ENCODE measurements around the gene EHBP1L1. TPM values are rescaled to one million over a fixed set of nuclear protein-coding genes. Genes with fewer than 3 reads are reported as not detected.

Gene EHBP1L1
- total and polyA plus RNA-seq, 2 of the 8 experiments (the other 6 are each of a cell fraction or from before 2014, with no cell fraction given): 4.3 to 6.6 TPM

DNA sequence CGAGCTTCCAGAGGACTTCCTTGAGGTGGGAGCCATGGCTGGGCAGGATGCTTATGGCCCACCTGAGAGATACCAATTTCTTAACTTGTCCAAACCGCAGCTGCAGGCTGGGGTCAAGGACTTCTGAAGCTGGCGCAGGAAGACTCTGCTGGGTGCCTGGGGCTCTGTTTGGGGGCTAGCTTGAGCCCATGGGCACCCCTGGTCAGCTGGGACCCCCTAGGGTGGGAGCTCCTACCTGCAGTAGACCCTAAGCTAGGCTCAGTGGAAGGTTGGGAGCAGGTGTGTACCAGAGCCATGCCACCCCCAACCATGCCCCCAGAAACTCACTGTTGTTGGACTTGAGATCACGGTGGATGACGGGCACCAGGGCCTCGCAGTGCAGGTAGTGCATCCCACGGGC, 36.8 kb downstream of the EHBP1L1 start (continued):
- TF ChIP-seq, protein P1, sequence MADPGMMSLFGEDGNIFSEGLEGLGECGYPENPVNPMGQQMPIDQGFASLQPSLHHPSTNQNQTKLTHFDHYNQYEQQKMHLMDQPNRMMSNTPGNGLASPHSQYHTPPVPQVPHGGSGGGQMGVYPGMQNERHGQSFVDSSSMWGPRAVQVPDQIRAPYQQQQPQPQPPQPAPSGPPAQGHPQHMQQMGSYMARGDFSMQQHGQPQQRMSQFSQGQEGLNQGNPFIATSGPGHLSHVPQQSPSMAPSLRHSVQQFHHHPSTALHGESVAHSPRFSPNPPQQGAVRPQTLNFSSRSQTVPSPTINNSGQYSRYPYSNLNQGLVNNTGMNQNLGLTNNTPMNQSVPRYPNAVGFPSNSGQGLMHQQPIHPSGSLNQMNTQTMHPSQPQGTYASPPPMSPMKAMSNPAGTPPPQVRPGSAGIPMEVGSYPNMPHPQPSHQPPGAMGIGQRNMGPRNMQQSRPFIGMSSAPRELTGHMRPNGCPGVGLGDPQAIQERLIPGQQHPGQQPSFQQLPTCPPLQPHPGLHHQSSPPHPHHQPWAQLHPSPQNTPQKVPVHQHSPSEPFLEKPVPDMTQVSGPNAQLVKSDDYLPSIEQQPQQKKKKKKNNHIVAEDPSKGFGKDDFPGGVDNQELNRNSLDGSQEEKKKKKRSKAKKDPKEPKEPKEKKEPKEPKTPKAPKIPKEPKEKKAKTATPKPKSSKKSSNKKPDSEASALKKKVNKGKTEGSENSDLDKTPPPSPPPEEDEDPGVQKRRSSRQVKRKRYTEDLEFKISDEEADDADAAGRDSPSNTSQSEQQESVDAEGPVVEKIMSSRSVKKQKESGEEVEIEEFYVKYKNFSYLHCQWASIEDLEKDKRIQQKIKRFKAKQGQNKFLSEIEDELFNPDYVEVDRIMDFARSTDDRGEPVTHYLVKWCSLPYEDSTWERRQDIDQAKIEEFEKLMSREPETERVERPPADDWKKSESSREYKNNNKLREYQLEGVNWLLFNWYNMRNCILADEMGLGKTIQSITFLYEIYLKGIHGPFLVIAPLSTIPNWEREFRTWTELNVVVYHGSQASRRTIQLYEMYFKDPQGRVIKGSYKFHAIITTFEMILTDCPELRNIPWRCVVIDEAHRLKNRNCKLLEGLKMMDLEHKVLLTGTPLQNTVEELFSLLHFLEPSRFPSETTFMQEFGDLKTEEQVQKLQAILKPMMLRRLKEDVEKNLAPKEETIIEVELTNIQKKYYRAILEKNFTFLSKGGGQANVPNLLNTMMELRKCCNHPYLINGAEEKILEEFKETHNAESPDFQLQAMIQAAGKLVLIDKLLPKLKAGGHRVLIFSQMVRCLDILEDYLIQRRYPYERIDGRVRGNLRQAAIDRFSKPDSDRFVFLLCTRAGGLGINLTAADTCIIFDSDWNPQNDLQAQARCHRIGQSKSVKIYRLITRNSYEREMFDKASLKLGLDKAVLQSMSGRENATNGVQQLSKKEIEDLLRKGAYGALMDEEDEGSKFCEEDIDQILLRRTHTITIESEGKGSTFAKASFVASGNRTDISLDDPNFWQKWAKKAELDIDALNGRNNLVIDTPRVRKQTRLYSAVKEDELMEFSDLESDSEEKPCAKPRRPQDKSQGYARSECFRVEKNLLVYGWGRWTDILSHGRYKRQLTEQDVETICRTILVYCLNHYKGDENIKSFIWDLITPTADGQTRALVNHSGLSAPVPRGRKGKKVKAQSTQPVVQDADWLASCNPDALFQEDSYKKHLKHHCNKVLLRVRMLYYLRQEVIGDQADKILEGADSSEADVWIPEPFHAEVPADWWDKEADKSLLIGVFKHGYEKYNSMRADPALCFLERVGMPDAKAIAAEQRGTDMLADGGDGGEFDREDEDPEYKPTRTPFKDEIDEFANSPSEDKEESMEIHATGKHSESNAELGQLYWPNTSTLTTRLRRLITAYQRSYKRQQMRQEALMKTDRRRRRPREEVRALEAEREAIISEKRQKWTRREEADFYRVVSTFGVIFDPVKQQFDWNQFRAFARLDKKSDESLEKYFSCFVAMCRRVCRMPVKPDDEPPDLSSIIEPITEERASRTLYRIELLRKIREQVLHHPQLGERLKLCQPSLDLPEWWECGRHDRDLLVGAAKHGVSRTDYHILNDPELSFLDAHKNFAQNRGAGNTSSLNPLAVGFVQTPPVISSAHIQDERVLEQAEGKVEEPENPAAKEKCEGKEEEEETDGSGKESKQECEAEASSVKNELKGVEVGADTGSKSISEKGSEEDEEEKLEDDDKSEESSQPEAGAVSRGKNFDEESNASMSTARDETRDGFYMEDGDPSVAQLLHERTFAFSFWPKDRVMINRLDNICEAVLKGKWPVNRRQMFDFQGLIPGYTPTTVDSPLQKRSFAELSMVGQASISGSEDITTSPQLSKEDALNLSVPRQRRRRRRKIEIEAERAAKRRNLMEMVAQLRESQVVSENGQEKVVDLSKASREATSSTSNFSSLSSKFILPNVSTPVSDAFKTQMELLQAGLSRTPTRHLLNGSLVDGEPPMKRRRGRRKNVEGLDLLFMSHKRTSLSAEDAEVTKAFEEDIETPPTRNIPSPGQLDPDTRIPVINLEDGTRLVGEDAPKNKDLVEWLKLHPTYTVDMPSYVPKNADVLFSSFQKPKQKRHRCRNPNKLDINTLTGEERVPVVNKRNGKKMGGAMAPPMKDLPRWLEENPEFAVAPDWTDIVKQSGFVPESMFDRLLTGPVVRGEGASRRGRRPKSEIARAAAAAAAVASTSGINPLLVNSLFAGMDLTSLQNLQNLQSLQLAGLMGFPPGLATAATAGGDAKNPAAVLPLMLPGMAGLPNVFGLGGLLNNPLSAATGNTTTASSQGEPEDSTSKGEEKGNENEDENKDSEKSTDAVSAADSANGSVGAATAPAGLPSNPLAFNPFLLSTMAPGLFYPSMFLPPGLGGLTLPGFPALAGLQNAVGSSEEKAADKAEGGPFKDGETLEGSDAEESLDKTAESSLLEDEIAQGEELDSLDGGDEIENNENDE (IDR thresholded peaks at IDR 0.05; ENCODE audit: insufficient replicate concordance, low read length): no peak
- TF ChIP-seq, protein P2, sequence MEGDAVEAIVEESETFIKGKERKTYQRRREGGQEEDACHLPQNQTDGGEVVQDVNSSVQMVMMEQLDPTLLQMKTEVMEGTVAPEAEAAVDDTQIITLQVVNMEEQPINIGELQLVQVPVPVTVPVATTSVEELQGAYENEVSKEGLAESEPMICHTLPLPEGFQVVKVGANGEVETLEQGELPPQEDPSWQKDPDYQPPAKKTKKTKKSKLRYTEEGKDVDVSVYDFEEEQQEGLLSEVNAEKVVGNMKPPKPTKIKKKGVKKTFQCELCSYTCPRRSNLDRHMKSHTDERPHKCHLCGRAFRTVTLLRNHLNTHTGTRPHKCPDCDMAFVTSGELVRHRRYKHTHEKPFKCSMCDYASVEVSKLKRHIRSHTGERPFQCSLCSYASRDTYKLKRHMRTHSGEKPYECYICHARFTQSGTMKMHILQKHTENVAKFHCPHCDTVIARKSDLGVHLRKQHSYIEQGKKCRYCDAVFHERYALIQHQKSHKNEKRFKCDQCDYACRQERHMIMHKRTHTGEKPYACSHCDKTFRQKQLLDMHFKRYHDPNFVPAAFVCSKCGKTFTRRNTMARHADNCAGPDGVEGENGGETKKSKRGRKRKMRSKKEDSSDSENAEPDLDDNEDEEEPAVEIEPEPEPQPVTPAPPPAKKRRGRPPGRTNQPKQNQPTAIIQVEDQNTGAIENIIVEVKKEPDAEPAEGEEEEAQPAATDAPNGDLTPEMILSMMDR (IDR thresholded peaks at IDR 0.05; ENCODE audit: control extremely low read depth in 1 of 3, insufficient read depth in 1 of 3, low read depth in 1 of 3, low read length in 3 of 3): no peak
- TF ChIP-seq RAD21 (IDR thresholded peaks at IDR 0.05 in 1 of 2, conservative IDR thresholded peaks at IDR 0.05 in 1 of 2; ENCODE audit: low read depth in 2 of 2, low read length in 2 of 2) (no peak), RFX5 (IDR thresholded peaks at IDR 0.05; ENCODE audit: borderline replicate concordance, low read depth, low read length) (no peak), CHD2 (IDR thresholded peaks at IDR 0.05; ENCODE audit: low read length) (no peak), POU5F1 (IDR thresholded peaks at IDR 0.05; ENCODE audit: low read depth, low read length) (no peak), KDM5A (IDR thresholded peaks at IDR 0.05; ENCODE audit: low read length) (no peak), SUZ12 (IDR thresholded peaks at IDR 0.05; ENCODE audit: low read length) (no peak), SP4 (IDR thresholded peaks at IDR 0.05; ENCODE audit: low read length) (no peak)
